GM12878 (cell line): Measurements from ENCODE around the gene NFATC1. TPM values are rescaled to one million over a fixed set of nuclear protein-coding genes. Genes with fewer than 3 reads are reported as not detected.

Experiments
- ATAC-seq: fragments of 200-7000 bp; cut with Tn5 transposase; 3 replicates; pipeline ENCODE4 v1.9.1; 2020; ENCODE audit warnings: mild to moderate bottlenecking, moderate library complexity
- BruUV-seq: library from RNA; stranded (reverse); fragments of 400-500 nt; replicated peaks from 2 replicates; lab custom pipeline; 2021; lab: Mats Ljungman, UMichigan
- CTCF ChIA-PET: fragments of 300-600 bp; sonication (Branson Sonifier 250); formaldehyde crosslinking; extraction: SDS; loops from one replicate; lab custom pipeline; 2021; ENCODE audit warnings: inconsistent platforms; lab: Yijun Ruan, JAX
- POLR2A ChIA-PET: fragments of 350-600 bp; formaldehyde crosslinking; extraction: SDS; loops from one replicate; lab custom pipeline; 2021; ENCODE audit warnings: inconsistent platforms; lab: Charles Lee
- RAD21 ChIA-PET: fragments of 300-600 bp; sonication (Branson Sonifier 250); formaldehyde crosslinking; loops from one replicate; lab custom pipeline; 2023; ENCODE audit warnings: antibody characterized with exemption; ENCODE audit not compliant: unreplicated experiment; lab: Charles Lee
- SMC1A ChIA-PET: fragments of 300-600 bp; sonication (Branson Sonifier 250); formaldehyde crosslinking; loops from one replicate; lab custom pipeline; 2023; ENCODE audit not compliant: unreplicated experiment, uncharacterized antibody; lab: Charles Lee
- DNase-seq: peaks from one replicate; pipeline ENCODE4 v3.0.0-alpha.2; 2011; ENCODE audit warnings: low read depth, low spot score
- FAIRE-seq: peaks from 3 replicates; lab custom pipeline; 2011; peaks lifted over from hg19 to GRCh38; lab: Jason Lieb, UNC
- H2AFZ ChIP-seq: 2 replicates; pipeline ENCODE4 v1.6.0; 2011; ENCODE audit warnings: low read depth, low read length, control low read depth; ENCODE audit not compliant: control insufficient read depth
- H3K27ac ChIP-seq: 2 replicates; pipeline ENCODE4 v1.5.1; 2011; ENCODE audit warnings: control low read depth; ENCODE audit not compliant: control insufficient read depth, insufficient read depth
- H3K27me3 ChIP-seq, 2 experiments: replicated peaks in 1 of 2; 2 replicates each; pipeline versions ENCODE4 v1.6.0 to v1.6.1; 2011; ENCODE audit warnings: low read length in 1 of 2; ENCODE audit not compliant: control insufficient read depth in 2 of 2, insufficient read depth in 2 of 2
- H3K36me3 ChIP-seq, 2 experiments: 2 replicates each; pipeline ENCODE4 v1.5.1; 2011; ENCODE audit warnings: low read length in 1 of 2; ENCODE audit not compliant: control insufficient read depth in 2 of 2, insufficient read depth in 2 of 2
- H3K4me1 ChIP-seq: 2 replicates; pipeline ENCODE4 v1.6.1; 2011; ENCODE audit warnings: mild to moderate bottlenecking, low read length, moderate library complexity, mixed read lengths; ENCODE audit not compliant: control insufficient read depth, insufficient read depth
- H3K4me2 ChIP-seq: 2 replicates; pipeline ENCODE4 v1.6.0; 2011; ENCODE audit warnings: control low read depth; ENCODE audit not compliant: control insufficient read depth, insufficient read depth
- H3K4me3 ChIP-seq: fragments of 200-600 bp; sonication (generic); 2 replicates; pipeline ENCODE4 v1.5.1; 2016
- H3K79me2 ChIP-seq: 2 replicates; pipeline ENCODE4 v1.6.0; 2011; ENCODE audit warnings: low read length; ENCODE audit not compliant: control insufficient read depth, insufficient read depth
- H3K9ac ChIP-seq: 2 replicates; pipeline ENCODE4 v1.8.0; 2011; ENCODE audit warnings: low read length, control low read depth, mixed read lengths; ENCODE audit not compliant: control insufficient read depth, insufficient read depth
- H3K9me3 ChIP-seq: replicated peaks from 3 replicates; pipeline ENCODE4 v1.5.1; 2011; ENCODE audit warnings: mild to moderate bottlenecking, low read length; ENCODE audit not compliant: control insufficient read depth, insufficient read depth
- H4K20me1 ChIP-seq: 2 replicates; pipeline ENCODE4 v1.6.0; 2011; ENCODE audit not compliant: control insufficient read depth, insufficient read depth
- CUX1 ChIP-seq: IDR thresholded peaks from 2 replicates; pipeline ENCODE4 v1.6.1; 2012; ENCODE audit warnings: improper control_type of control experiment, low read depth, low read length; ENCODE audit not compliant: insufficient replicate concordance
- E4F1 ChIP-seq: fragments of 450-650 bp; IDR thresholded peaks from 2 replicates; pipeline ENCODE4 v1.6.1; 2018; ENCODE audit warnings: borderline replicate concordance, mild to moderate bottlenecking; ENCODE audit not compliant: partially characterized antibody
- EZH2 ChIP-seq: IDR thresholded peaks from 2 replicates; pipeline ENCODE4 v1.6.1; 2012; ENCODE audit warnings: low read depth, mild to moderate bottlenecking, control low read depth, inconsistent platforms, low read length, borderline replicate concordance; ENCODE audit not compliant: control insufficient read depth
- MTA2 ChIP-seq: fragments of 450-650 bp; IDR thresholded peaks from 2 replicates; pipeline ENCODE4 v1.6.1; 2016; ENCODE audit warnings: low read depth, mild to moderate bottlenecking, moderate library complexity
- NRF1 ChIP-seq: conservative IDR thresholded peaks from 2 replicates; pipeline ENCODE4 v1.6.1; 2011; ENCODE audit warnings: mild to moderate bottlenecking, low read depth, low read length, improper control_type of control experiment
- WGBS: methylation state at CpG from one replicate; pipeline ENCODE4 v1.1.6; 2016; ENCODE audit warnings: low lambda C conversion rate; ENCODE audit not compliant: insufficient replicate concordance, insufficient coverage; ENCODE audit errors: missing lambda C conversion rate; 5-methylcytosine and 5-hydroxymethylcytosine counted together
- in situ Hi-C: fragments of 300-500 bp; cut with MboI; formaldehyde crosslinking; loops from 9 replicates; pipeline ENCODE4 v1.14.3; 2018; ENCODE audit warnings: mixed read lengths
- intact Hi-C: fragments of 100-400 bp; cut with micrococcal nuclease; formaldehyde crosslinking; loops from one replicate; pipeline ENCODE4 v1.14.2; 2022; ENCODE audit not compliant: unreplicated experiment
- polyA plus RNA-seq, 11 experiments: library from polyadenylated mRNA; depleted of rRNA in 4 of 11; unstranded in 6 of 11; stranded (reverse) in 5 of 11; fragments of >200 nt; fragmentation: Nextera tagmentation in 4 of 11; fragmentation: Illumina TruSeq in 1 of 11; extraction: Ambion mirVana in 4 of 11; extraction: Trizol in 1 of 11; gene quantifications; 1 replicate in 1 of 11; 2 replicates in 10 of 11; pipeline versions ENCODE4 v1.2.1 to v1.2.3, GENCODE V29; 2011 to 2016; ENCODE audit warnings: inconsistent platforms in 2 of 11, missing spikeins in 2 of 11, low read depth in 1 of 11
- total RNA-seq, 4 experiments: library from RNA; depleted of rRNA in 3 of 4; stranded (reverse); fragments of >200 nt in 3 of 4; fragmentation: Illumina TruSeq in 1 of 4; extraction: Trizol in 1 of 4; gene quantifications; 2 replicates each; pipeline versions ENCODE4 v1.2.1 to v1.2.3, GENCODE V29; 2013 to 2021
- TF ChIP-seq, protein P1 (sequence below): IDR thresholded peaks from 2 replicates; pipeline ENCODE4 v1.6.1; 2012; ENCODE audit warnings: mild to moderate bottlenecking, low read depth, low read length
- TF ChIP-seq, protein P2 (sequence below), 3 experiments: IDR thresholded peaks in 2 of 3; conservative IDR thresholded peaks in 1 of 3; 2 replicates each; pipeline ENCODE4 v1.5.1; 2011; ENCODE audit warnings: low read depth in 3 of 3, low read length in 3 of 3, mild to moderate bottlenecking in 3 of 3, control low read depth in 2 of 3, moderate library complexity in 2 of 3, inconsistent platforms in 1 of 3, mixed read lengths in 1 of 3; ENCODE audit not compliant: control insufficient read depth in 2 of 3, insufficient read depth in 1 of 3; ENCODE audit errors: extremely low read depth in 1 of 3

The NFATC1 gene
- total and polyA plus RNA-seq, 10 of the 15 experiments (the other 5 are each of a cell fraction or from before 2014, with no cell fraction given): 0.84 to 20.8 (median 5.1) TPM

GRCh38 chr18:79544386-79544963, 148.7 kb downstream of the NFATC1 start:
- no peak overlapping the region for H2AFZ ChIP-seq
- in situ Hi-C loops: no loop called here
- no peaks in the 10 kb centered on the region for H3K27me3 ChIP-seq
- ChIA-PET CTCF (no interaction called here), RAD21 (no interaction called here), SMC1A (no interaction called here), POLR2A (no interaction called here)
- no peaks in the 10 kb centered on the region for H3K4me1 ChIP-seq
- BruUV-seq: no TSS peak
- intact Hi-C loops: no loop called here
- no peaks in the 10 kb centered on the region; the same call in 2 of the 3 replicates for H3K9me3 ChIP-seq
- H3K4me3 ChIP-seq: no peak overlapping the region
- DNase-seq: no peak
- no peak overlapping the region for H3K4me2 ChIP-seq
- no peaks in the 10 kb centered on the region for H3K79me2 ChIP-seq
- H3K27ac ChIP-seq: no peak overlapping the region
- 18% methylated on average over 12 of the region's 23 CpGs for WGBS
- no peak for FAIRE-seq
- H3K9ac ChIP-seq: no peak overlapping the region
- no peaks in the 10 kb centered on the region for H3K36me3 ChIP-seq
- H4K20me1 ChIP-seq: no peaks in the 10 kb centered on the region
- ATAC-seq: no peak
- TF ChIP-seq NRF1 (no peak), EZH2 (no peak), CUX1 (no peak), E4F1 (no peak), MTA2 (no peak)
- TF ChIP-seq, protein P1, sequence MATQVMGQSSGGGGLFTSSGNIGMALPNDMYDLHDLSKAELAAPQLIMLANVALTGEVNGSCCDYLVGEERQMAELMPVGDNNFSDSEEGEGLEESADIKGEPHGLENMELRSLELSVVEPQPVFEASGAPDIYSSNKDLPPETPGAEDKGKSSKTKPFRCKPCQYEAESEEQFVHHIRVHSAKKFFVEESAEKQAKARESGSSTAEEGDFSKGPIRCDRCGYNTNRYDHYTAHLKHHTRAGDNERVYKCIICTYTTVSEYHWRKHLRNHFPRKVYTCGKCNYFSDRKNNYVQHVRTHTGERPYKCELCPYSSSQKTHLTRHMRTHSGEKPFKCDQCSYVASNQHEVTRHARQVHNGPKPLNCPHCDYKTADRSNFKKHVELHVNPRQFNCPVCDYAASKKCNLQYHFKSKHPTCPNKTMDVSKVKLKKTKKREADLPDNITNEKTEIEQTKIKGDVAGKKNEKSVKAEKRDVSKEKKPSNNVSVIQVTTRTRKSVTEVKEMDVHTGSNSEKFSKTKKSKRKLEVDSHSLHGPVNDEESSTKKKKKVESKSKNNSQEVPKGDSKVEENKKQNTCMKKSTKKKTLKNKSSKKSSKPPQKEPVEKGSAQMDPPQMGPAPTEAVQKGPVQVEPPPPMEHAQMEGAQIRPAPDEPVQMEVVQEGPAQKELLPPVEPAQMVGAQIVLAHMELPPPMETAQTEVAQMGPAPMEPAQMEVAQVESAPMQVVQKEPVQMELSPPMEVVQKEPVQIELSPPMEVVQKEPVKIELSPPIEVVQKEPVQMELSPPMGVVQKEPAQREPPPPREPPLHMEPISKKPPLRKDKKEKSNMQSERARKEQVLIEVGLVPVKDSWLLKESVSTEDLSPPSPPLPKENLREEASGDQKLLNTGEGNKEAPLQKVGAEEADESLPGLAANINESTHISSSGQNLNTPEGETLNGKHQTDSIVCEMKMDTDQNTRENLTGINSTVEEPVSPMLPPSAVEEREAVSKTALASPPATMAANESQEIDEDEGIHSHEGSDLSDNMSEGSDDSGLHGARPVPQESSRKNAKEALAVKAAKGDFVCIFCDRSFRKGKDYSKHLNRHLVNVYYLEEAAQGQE: no peak
- TF ChIP-seq, protein P2, sequence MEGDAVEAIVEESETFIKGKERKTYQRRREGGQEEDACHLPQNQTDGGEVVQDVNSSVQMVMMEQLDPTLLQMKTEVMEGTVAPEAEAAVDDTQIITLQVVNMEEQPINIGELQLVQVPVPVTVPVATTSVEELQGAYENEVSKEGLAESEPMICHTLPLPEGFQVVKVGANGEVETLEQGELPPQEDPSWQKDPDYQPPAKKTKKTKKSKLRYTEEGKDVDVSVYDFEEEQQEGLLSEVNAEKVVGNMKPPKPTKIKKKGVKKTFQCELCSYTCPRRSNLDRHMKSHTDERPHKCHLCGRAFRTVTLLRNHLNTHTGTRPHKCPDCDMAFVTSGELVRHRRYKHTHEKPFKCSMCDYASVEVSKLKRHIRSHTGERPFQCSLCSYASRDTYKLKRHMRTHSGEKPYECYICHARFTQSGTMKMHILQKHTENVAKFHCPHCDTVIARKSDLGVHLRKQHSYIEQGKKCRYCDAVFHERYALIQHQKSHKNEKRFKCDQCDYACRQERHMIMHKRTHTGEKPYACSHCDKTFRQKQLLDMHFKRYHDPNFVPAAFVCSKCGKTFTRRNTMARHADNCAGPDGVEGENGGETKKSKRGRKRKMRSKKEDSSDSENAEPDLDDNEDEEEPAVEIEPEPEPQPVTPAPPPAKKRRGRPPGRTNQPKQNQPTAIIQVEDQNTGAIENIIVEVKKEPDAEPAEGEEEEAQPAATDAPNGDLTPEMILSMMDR (IDR thresholded peaks at IDR 0.05 in 2 of 3, conservative IDR thresholded peaks at IDR 0.05 in 1 of 3; ENCODE audit: control insufficient read depth in 2 of 3, extremely low read depth in 1 of 3, insufficient read depth in 1 of 3, low read depth in 3 of 3, low read length in 3 of 3): no peak
